ENCODE results near the gene MAGEF1. TPM values are rescaled to one million over a fixed set of nuclear protein-coding genes. Genes with fewer than 3 reads are reported as not detected.

MAGEF1 gene
- total RNA-seq, 1 donor from 2014 or later, result 19.4 TPM

DNA sequence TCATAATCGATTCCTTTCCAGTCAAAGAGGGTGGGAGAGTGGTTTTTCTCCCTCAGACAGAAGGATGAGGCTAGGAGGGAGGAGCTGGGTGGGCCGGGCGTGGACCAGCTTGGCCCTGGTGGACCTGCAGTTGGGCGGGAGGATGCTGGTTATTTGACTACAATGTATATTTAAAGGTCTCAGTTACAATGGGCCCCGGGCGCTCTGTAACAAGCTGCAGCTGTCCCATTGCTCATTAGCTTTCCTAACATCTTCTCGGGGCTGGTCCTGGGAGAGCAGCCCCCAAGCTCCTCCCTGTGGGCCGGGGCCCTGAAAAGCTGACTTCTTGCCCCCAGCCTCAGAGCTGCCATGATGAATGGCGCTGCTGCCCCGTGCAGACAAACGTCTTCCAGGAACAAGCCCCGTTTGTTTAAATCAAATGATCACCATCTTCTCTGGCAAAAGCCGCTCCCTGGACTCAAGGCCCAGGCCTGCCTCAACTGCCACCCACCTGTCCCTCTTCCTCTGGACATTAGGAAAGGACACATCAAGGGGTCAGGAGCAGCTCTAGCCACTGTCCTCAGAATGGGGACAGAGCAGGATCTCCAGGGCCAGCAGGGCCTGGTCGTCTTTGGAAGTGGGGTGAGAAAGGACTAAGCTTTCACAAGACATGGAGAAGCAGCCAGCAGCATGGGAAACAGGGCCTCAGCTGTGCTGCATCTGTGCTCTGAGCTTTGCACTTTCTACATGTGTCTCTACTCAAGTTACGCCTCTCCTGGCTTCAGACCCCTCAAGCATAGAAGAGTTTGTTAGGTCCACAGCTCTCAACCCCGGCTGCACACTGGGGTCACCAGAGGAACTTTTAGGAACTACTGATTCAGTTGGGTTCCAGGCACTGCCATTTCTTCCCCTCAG, 38.6 kb downstream of the MAGEF1 start:
- no peak for DNase-seq (ENCODE audit: extremely low read depth, low read depth, low spot score)

DNA sequence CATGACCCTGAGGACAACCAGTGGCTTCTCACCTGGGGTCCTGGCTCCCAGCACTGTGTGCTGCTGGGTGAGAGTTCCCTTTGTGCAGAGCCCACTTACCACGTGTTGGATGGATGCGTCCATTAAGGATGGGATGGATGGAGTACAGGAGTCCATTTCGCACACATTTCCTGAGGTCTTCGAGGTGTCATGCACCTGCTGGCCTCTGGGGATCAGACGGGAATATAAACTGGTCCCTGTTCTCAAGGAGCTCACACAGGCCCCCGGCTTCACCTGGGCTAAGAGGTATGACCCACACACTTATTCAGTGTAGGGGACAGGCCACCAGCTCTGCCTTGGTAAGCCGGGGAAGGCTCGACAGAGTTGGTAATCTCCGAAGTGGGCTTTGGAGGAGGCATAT, 39.5 kb downstream of the MAGEF1 start:
- no peak for DNase-seq (ENCODE audit: extremely low read depth, low read depth, low spot score)

DNA sequence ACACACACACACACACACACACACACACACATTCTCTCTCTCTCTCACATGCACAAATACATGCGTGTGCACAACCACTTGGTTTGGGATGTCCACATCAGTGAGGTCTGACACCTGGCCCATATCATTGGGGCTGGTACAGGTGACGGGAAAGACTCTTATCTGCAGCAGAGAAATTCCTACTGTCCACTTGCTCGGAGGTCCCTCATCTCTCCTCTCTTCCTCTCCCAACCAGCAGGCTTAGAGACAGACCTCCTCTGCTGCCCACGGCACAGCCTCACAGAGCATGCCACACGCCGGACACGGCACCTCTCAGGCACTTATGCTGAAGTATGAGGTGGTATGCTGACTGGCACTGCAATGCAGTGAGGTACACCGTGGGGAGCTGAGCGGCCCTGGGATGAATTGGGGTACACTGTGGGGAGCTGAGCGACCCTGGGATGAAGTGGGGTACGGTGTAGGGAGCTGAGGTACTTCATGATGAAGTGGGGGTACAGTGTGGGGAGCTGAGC, 41.7 kb downstream of the MAGEF1 start:
- DNase-seq (ENCODE audit: extremely low read depth, low read depth, low spot score), result no peak

DNA sequence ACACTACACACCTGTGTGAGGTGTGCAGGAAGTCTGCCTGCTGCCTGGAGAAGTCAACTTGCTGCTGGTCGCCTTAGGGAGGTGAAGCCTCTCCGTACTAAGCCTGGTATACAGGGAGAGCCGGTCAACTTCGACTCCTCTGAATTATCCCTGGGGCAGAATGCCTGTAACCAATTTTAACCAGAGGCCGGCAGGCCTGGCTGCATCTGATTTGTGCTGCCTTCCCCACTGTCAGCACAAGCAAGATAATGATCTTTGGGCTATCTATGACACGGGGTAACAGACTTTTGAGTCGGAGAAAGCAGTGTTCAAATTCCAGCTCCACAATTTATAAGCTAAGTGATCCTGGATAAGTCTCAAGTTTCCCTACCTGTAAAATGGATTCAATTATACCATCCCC, 42.3 kb downstream of the MAGEF1 start:
- DNase-seq (ENCODE audit: extremely low read depth, low read depth, low spot score), result no peak

DNA sequence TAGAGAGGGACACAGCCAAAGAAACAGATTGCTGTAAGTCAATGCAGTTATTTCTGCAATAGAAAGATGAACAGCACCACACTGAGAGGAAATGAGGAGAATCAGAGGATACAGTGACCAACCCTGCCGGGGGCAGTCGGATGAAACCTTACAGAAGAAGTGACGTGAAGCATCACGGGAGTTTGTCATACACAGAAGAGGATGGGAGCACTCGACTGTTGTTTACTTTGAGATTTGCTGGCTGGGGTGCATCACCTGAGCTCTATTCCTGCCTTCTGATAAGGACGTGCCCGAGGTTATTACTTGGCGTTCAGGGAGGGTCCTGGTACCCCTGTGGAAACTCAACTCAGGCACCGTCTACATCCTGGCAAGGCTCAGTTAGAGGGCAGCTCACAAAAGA, 45.4 kb downstream of the MAGEF1 start:
- DNase-seq (ENCODE audit: extremely low read depth, low read depth, low spot score), result no peak

DNA sequence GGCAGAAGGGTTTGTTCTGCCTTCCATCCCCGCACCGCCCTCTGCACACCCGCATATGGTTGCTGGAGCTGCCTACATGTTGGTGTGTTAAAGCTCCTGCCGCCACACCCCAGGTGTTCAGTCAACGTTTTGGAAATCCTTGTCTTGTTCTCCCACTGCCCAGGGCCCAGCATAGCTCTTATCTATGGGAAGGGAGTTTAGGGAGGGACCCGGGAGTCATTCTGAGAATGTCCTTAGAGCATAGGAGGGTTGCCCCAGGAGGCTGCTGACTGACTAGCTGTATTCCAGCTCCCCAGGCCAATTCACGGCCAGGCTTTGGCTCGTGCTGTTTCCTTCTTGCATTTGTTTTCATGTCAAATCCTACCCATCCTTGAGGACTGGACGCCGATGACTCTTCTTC, 46.8 kb downstream of the MAGEF1 start:
- DNase-seq (ENCODE audit: extremely low read depth, low read depth, low spot score), result no peak

DNA sequence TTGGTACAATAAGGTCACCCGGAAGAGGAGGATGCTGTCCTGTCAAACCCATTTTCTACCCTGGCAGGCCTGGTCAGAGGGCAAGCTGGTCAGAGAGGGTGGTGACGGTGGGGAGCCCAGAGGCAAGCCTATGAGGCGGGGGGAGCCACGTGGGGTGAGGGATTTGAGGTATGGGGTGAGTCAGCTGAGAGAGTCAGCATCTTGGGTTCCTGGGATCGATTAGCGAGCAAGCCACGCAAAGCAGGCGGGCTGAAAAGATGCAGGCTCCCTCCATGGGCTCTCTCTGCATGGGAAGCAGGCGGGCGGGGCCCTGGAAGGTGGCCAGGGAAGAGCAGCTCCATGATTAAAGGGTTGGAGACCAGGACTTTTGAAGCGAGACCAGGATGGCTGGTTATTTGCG, 48.1 kb downstream of the MAGEF1 start:
- DNase-seq (ENCODE audit: extremely low read depth, low read depth, low spot score), result no peak

DNA sequence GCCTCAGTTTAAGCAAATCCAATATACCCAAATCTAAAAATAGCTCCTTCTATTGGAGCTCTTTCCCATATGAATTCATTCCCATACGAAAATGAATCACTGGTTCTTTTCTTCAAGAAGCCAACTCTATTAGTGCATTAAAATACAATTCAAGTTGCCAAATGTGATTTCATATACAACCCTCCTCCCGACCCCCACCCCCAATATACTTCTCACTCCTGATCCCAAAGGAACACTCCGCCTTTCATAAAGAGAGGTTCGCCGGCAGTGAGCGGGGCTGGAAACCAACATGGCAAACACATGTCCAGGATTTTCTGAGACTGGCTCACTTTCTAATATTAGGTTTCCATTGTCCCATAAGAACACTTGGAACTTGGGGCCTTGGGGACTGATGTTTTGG, 48.5 kb downstream of the MAGEF1 start:
- DNase-seq (ENCODE audit: extremely low read depth, low read depth, low spot score), result no peak

DNA sequence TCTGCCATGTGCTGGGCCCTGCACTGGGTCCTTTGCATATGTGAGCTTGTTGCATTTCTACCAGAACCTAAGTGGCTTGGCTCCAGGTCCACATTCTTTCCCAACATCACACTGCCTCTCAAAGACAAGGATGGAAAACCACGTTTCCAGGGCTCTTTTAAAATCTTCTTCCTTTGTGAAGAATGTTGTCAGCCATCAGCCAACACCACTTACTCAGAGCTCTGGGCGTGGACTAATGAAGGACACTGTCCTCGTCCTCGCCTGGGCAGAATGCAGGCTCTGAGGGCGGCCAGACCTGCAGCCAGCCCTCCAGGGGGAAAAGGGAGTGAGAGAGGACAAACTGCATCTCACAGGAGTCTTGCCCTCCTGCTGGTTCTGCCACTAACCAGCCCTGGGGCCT, 49.7 kb downstream of the MAGEF1 start:
- DNase-seq (ENCODE audit: extremely low read depth, low read depth, low spot score), result no peak

DNA sequence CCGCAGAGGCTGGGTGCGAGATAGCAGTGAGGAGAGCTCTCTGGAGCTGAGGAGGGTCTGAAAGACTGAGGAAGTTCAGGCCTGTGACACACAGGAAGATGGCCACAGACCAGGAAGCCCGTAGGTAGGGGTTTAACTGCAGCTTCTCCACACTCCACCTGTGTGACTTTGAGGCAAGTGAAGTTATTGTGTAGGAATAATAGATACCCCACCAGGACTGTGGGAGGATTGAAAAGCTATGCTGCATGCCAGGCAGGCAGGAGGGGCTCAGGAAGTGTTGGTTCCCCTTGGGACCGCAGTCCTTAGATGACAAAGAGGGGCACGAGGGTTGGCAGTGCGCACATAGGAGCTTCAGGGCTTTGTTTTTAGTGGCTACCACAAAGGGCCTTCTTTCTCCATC, 50.9 kb downstream of the MAGEF1 start:
- DNase-seq (ENCODE audit: extremely low read depth, low read depth, low spot score), result no peak

Other genes starting within 250 kb of the MAGEF1 start
- gene EPHB3, start 150.3 kb downstream of the MAGEF1 start, total RNA-seq, result 0.06 and 0.19 TPM in 2 replicates
- 31.7 and 48.2 TPM in 2 replicates for gene VPS8, start 100.1 kb upstream of the MAGEF1 start, total RNA-seq